ENCODE results near the gene GNAT3.

GNAT3 gene

DNA sequence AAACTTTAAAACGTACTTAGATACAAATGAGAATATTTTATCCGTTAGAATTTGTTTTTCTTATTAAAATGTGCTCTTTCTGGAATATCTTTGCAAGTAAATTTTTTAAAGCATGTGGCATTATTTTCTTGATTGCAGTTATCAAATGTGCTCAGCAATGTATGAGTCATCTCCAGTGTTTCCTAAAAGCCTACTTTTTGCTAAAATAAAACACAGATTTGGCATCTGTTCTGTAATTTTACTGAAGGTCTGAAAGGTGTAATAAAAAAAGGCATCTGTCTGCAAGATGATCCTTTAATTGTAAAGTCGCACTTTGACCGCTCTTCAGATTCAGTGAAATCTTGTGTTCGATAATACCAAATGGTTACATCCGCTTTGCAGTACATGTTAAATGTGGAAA, 3.4 kb downstream of the GNAT3 start:
- H3K4me3 ChIP-seq (ENCODE audit: low read length), result no peak overlapping the region
- DNase-seq (ENCODE audit: low read depth, low spot score), result no peak

DNA sequence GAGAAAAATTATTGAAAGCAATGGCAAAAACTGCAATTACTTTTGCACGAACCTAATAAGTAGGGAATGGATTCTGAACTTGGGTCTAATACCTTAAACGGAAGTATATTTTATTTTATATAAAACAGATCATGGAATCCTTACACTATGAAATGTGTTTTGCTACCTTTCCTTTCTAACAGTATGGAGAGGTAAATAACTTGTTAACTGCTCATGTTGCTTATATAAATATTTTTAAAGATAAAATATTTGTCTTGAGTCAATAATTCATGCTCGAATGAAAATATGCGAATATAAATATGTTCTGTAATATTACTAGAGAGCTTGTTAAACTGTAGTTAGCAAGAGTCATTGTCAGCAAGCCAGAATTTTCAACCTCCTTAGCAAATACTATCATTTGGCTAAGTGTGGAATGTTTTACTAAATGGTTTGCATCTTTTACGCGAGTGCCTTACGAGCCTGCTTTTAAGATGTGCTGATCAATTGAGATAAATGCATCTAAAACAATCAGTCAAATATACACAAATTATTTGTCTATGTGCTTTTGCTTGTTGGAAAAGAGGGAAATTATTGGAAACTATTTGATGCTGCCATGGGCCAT, 5.9 kb downstream of the GNAT3 start:
- no peak for DNase-seq (ENCODE audit: low read depth, low spot score)
- no peak overlapping the region for H3K4me3 ChIP-seq (ENCODE audit: low read length)

DNA sequence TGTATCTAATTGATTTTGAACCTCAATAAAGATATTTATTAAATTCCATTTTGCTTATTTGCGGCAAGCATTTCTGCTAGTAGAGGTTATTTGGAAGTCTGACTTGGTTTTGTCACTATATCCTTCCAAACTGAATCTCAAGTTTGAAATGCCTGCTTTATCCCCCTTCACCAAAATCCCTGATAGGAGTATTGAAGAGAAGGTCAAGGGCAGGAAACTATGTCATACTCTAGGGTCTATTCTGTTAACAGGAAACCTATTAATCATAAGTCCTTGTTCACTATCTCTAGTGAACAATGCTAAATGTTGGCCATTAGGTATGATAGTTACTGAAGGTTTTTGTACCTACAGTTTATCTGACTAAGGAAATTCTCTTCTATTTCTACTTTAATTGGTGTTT, 11.5 kb downstream of the GNAT3 start:
- H3K4me3 ChIP-seq (ENCODE audit: low read length), result no peak overlapping the region
- no peak for DNase-seq (ENCODE audit: low read depth, low spot score)

DNA sequence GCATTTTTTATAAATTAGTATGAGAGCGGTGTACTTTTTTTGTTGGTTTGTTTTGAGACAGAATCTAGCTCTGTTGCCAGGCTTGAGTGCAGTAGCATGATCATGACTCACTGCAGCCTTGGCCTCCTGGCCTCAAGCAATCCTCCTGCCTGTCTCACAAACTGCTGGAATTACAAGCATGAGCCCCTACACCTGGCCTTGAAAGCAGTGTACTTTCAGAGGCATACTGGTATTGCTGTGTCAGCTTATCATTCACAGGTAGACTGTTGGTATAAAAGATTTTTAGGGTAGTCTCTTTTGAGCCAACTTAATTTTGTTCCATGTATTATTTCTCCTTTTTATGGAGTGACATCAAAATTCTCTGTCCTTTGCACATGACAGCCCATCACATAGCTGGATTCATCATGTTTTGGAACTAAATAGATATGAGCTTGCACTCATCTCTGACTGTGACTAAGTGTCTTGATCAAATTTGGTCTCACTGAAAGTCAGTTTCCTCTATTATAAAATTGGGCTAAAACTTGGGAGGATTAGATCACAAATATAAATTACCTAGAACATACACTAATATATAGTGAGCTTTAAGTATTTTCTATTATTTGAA, 12.4 kb downstream of the GNAT3 start:
- no peak for DNase-seq (ENCODE audit: low read depth, low spot score)
- H3K4me3 ChIP-seq (ENCODE audit: low read length), result no peak overlapping the region

DNA sequence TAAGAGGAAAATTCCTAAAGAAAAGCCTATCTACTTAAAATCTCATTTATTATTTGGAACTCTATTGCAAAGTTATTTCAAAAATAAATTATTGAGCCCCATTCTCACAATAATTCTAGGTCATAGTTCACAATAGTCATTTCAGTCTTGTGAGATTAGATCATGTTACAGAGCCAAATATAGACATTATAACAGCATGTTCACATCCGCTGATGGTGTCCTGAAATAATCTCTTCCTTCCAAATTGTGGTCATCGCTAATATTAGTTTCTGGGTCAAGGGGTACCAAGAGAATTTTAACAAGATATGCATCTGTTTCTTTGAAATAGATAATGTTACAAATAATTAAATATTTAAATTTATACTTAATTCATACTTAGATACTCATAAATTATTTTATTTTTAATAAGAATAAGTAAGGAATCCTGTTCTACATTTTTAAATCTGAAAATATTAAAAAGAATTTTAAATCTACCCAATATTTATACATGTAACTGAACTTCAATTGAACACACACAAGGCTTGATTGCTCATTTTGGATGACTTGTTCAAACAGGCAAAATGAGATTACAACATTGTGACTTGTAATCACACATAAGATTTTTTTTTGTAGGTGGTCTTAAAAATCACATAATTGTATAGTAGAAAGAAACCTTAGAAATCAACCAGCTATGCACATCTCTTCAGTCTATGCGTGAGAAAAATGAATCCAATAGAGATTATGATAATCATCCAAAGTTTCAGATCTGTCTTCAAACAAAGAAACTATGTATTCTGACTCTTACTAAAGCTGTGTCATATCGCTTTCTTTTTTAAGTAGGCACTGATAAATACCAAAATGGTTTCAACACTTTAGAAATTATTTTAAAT, 13.1 kb downstream of the GNAT3 start:
- no peak for DNase-seq (ENCODE audit: low read depth, low spot score)
- H3K4me3 ChIP-seq (ENCODE audit: low read length), result no peak overlapping the region

GRCh38 chr7:80496586-80496985, 15.3 kb downstream of the GNAT3 start:
- H3K4me3 ChIP-seq (ENCODE audit: low read length), result no peak overlapping the region
- no peak for DNase-seq (ENCODE audit: low read depth, low spot score)

GRCh38 chr7:80493121-80493849, 18.6 kb downstream of the GNAT3 start:
- no peak for DNase-seq (ENCODE audit: low read depth, low spot score)
- H3K4me3 ChIP-seq (ENCODE audit: low read length), result no peak overlapping the region

DNA sequence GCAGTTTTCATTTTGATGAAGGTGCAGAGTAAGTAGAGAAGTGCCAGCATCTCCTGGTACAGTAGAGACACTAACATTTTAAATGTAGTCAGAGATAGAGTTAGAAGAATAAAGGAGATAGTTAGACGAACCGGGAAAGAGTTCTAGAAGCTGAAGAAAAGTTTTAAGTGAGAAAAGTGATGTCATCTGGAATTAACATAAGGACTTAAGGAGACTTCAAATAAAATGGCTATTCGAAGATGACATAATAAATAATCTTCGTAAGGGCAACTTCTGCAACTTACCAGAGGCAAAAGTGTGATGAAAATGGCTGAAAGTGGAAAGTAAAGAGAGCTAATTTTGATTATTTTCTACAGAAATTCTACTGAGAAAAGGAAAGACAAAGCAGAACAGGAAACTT, 20.4 kb downstream of the GNAT3 start:
- no peak for DNase-seq (ENCODE audit: low read depth, low spot score)
- H3K4me3 ChIP-seq (ENCODE audit: low read length), result no peak overlapping the region

GRCh38 chr7:80488851-80489370, 23.0 kb downstream of the GNAT3 start:
- DNase-seq (ENCODE audit: low read depth, low spot score), result no peak
- no peak overlapping the region for H3K4me3 ChIP-seq (ENCODE audit: low read length)

GRCh38 chr7:80488406-80488805, 23.5 kb downstream of the GNAT3 start:
- DNase-seq (ENCODE audit: low read depth, low spot score), result no peak
- H3K4me3 ChIP-seq (ENCODE audit: low read length), result no peak overlapping the region

GRCh38 chr7:80485721-80486120, 26.1 kb downstream of the GNAT3 start:
- no peak for DNase-seq (ENCODE audit: low read depth, low spot score)
- no peak overlapping the region for H3K4me3 ChIP-seq (ENCODE audit: low read length)

GRCh38 chr7:80482950-80483349, 28.9 kb downstream of the GNAT3 start:
- no peak for DNase-seq (ENCODE audit: low read depth, low spot score)
- H3K4me3 ChIP-seq (ENCODE audit: low read length), result no peak overlapping the region

- DNase-seq (ENCODE audit: low read depth, low spot score), result no peak
- no peak overlapping the region for H3K4me3 ChIP-seq (ENCODE audit: low read length)
Observed at GRCh38 chr7:80481196-80481884, 30.5 kb downstream of the GNAT3 start.

DNA sequence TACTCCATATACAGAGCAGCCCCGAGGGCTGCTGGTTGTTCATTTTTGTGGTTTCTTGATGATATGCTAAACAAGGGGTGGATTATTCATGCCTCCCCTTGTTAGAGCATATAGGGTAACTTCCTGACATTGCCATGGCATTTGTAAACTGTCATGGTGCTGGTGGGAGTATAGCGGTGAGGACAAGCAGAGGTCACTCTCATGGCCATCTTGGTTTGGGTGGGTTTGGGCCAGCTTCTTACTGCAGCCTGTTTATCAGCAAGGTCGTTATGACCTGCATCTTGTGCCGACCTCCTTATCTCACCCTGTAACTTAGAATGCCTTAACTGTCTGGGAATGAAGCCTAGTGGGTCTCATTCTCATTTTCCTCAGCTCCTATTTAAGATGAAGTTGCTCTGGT, 31.3 kb downstream of the GNAT3 start:
- H3K4me3 ChIP-seq (ENCODE audit: low read length), result no peak overlapping the region
- no peak for DNase-seq (ENCODE audit: low read depth, low spot score)

- no peak overlapping the region for H3K4me3 ChIP-seq (ENCODE audit: low read length)
- no peak for DNase-seq (ENCODE audit: low read depth, low spot score)
Observed at GRCh38 chr7:80478683-80479082, 33.2 kb downstream of the GNAT3 start.

DNA sequence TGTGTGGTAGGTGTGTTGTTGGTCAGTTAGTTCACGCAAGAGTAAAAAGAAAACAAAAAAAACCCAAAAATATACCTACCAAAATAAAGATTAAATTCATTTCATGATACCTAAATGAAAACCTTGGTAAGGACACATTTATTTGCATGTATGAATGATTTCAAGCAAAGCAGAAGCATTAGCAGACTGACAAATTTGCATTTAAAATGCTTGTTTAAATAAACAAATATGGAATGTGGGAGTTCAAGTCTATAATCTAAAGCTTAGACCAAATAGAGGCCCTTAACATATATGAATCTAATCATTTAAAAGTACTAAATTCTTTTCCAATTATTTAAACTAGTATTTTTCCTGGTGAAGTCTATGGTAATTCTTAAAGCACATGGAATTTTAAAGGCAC, 35.8 kb downstream of the GNAT3 start:
- H3K4me3 ChIP-seq (ENCODE audit: low read length), result no peak overlapping the region
- no peak for DNase-seq (ENCODE audit: low read depth, low spot score)

DNA sequence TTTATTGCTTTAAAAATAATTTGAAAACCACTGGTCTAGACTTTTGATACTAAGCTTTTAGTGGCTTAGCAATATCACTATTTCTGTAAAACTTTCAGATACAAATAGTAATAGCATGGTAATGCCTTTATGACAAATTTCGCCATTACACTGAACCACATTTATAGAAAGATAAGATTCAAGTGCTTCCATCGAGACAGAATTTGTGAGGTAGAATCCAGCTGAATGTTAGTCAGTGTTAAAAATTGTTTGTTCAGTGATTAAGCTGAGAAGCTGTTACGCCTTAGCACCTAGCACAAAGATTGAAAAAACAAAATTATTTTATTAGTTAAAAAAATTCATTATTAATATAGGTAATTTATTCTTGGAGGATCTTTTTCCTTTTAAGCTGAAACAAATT, 36.5 kb downstream of the GNAT3 start:
- no peak overlapping the region for H3K4me3 ChIP-seq (ENCODE audit: low read length)
- no peak for DNase-seq (ENCODE audit: low read depth, low spot score)

GRCh38 chr7:80473751-80474150, 38.1 kb downstream of the GNAT3 start:
- no peak for DNase-seq (ENCODE audit: low read depth, low spot score)
- no peak overlapping the region for H3K4me3 ChIP-seq (ENCODE audit: low read length)

Data from Jurkat, Clone E6-1 (cell line).